NCI-H2107 treated with DMSO at 0.1 percent for 48 hours (cell line): ENCODE measurements around the gene HSD3B7.
"Not testable (repeated sequence)": the region's sequence is repeated elsewhere in the genome, so short reads cannot be mapped to it uniquely, and the experiment has no call there.

ENCODE experiments used
- DNase-seq: peaks from one replicate; lab custom pipeline; 2025; ENCODE audit not compliant: unreplicated experiment; lab: John Stamatoyannopoulos, UW

HSD3B7 gene

GRCh38 chr16:30998852-30999761 is 14.1 kb downstream of the HSD3B7 start:
- no peak for DNase-seq

GRCh38 chr16:31000671-31001382 is 15.8 kb downstream of the HSD3B7 start:
- no peak for DNase-seq

GRCh38 chr16:31001507-31002249 is 16.7 kb downstream of the HSD3B7 start:
- no peak for DNase-seq

- no peak for DNase-seq
These were observed 17.3 kb downstream of the HSD3B7 start for GRCh38 chr16:31002250-31002700.

- DNase-seq, result no peak
These were observed 17.9 kb downstream of the HSD3B7 start for GRCh38 chr16:31002862-31003341.

- DNase-seq, result no peak
These were observed 18.7 kb downstream of the HSD3B7 start for GRCh38 chr16:31003744-31004143.

- DNase-seq, result no peak
These were observed 19.7 kb downstream of the HSD3B7 start for GRCh38 chr16:31004658-31005057.

- no peak for DNase-seq
These were observed 20.5 kb downstream of the HSD3B7 start for GRCh38 chr16:31005350-31006085.

- DNase-seq, result no peak
These were observed 21.0 kb downstream of the HSD3B7 start for GRCh38 chr16:31006086-31006385.

GRCh38 chr16:31006589-31006988 is 21.6 kb downstream of the HSD3B7 start:
- DNase-seq, result no peak

GRCh38 chr16:31007684-31008083 is 22.7 kb downstream of the HSD3B7 start:
- no peak for DNase-seq

- DNase-seq, result no peak
These were observed 23.1 kb downstream of the HSD3B7 start for GRCh38 chr16:31008149-31008548.

GRCh38 chr16:31008551-31008950 is 23.5 kb downstream of the HSD3B7 start:
- DNase-seq, result no peak

- DNase-seq, result no peak
These were observed 24.1 kb downstream of the HSD3B7 start for GRCh38 chr16:31009120-31009519.

GRCh38 chr16:31009894-31010584 is 25.0 kb downstream of the HSD3B7 start:
- no peak for DNase-seq

- no peak for DNase-seq
These were observed 25.7 kb downstream of the HSD3B7 start, which contains the start of gene STX1B for GRCh38 chr16:31010585-31011325. STX1B (minus strand) TSS chr16:31010638; CDS start chr16:31010396, 242 bp downstream.

GRCh38 chr16:31011815-31012214 is 26.8 kb downstream of the HSD3B7 start:
- DNase-seq, result not testable (repeated sequence)

GRCh38 chr16:31013292-31013691 is 28.3 kb downstream of the HSD3B7 start:
- not testable (repeated sequence) for DNase-seq

- no peak for DNase-seq
These were observed 31.0 kb downstream of the HSD3B7 start for GRCh38 chr16:31016018-31016417.
